ENCODE measurements around the gene GNLY. TPM values are rescaled to one million over a fixed set of nuclear protein-coding genes. Genes with fewer than 3 reads are reported as not detected.

The GNLY gene
- total and polyA plus RNA-seq, 9 of the 15 experiments (the other 6 are each of a cell fraction or from before 2014, with no cell fraction given) = not detected

GRCh38 chr2:85699325-85699724 lies 5.2 kb downstream of the GNLY start:
- WGBS (ENCODE audit: insufficient coverage, low coverage, missing lambda C conversion rate) = 0% methylated on average over 1 of the region's 1 CpG
- BruUV-seq (replicated peaks) = no TSS peak
- TF ChIP-seq HDAC2 (IDR thresholded peaks at IDR 0.05) = no peak
- TF ChIP-seq POLR2G (IDR thresholded peaks at IDR 0.05; ENCODE audit: low read depth, low read length) = no peak
- no peak for TF ChIP-seq RBFOX2 (IDR thresholded peaks at IDR 0.05; ENCODE audit: low read depth, low read length)
- TF ChIP-seq, protein P1, sequence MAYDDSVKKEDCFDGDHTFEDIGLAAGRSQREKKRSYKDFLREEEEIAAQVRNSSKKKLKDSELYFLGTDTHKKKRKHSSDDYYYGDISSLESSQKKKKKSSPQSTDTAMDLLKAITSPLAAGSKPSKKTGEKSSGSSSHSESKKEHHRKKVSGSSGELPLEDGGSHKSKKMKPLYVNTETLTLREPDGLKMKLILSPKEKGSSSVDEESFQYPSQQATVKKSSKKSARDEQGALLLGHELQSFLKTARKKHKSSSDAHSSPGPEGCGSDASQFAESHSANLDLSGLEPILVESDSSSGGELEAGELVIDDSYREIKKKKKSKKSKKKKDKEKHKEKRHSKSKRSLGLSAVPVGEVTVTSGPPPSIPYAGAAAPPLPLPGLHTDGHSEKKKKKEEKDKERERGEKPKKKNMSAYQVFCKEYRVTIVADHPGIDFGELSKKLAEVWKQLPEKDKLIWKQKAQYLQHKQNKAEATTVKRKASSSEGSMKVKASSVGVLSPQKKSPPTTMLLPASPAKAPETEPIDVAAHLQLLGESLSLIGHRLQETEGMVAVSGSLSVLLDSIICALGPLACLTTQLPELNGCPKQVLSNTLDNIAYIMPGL (CRISPR knock-in tag; IDR thresholded peaks at IDR 0.05) = no peak
- TF ChIP-seq, protein P2, sequence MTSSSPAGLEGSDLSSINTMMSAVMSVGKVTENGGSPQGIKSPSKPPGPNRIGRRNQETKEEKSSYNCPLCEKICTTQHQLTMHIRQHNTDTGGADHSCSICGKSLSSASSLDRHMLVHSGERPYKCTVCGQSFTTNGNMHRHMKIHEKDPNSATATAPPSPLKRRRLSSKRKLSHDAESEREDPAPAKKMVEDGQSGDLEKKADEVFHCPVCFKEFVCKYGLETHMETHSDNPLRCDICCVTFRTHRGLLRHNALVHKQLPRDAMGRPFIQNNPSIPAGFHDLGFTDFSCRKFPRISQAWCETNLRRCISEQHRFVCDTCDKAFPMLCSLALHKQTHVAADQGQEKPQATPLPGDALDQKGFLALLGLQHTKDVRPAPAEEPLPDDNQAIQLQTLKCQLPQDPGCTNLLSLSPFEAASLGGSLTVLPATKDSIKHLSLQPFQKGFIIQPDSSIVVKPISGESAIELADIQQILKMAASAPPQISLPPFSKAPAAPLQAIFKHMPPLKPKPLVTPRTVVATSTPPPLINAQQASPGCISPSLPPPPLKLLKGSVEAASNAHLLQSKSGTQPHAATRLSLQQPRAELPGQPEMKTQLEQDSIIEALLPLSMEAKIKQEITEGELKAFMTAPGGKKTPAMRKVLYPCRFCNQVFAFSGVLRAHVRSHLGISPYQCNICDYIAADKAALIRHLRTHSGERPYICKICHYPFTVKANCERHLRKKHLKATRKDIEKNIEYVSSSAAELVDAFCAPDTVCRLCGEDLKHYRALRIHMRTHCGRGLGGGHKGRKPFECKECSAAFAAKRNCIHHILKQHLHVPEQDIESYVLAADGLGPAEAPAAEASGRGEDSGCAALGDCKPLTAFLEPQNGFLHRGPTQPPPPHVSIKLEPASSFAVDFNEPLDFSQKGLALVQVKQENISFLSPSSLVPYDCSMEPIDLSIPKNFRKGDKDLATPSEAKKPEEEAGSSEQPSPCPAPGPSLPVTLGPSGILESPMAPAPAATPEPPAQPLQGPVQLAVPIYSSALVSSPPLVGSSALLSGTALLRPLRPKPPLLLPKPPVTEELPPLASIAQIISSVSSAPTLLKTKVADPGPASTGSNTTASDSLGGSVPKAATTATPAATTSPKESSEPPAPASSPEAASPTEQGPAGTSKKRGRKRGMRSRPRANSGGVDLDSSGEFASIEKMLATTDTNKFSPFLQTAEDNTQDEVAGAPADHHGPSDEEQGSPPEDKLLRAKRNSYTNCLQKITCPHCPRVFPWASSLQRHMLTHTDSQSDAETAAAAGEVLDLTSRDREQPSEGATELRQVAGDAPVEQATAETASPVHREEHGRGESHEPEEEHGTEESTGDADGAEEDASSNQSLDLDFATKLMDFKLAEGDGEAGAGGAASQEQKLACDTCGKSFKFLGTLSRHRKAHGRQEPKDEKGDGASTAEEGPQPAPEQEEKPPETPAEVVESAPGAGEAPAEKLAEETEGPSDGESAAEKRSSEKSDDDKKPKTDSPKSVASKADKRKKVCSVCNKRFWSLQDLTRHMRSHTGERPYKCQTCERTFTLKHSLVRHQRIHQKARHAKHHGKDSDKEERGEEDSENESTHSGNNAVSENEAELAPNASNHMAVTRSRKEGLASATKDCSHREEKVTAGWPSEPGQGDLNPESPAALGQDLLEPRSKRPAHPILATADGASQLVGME (CRISPR knock-in tag; IDR thresholded peaks at IDR 0.05) = no peak
- TF ChIP-seq FOS (IDR thresholded peaks at IDR 0.05; ENCODE audit: extremely low read depth, insufficient read length) = peak; percentile 79
- TF ChIP-seq PKNOX1 (IDR thresholded peaks at IDR 0.05) = peak; percentile 73
- TF ChIP-seq, protein P3, sequence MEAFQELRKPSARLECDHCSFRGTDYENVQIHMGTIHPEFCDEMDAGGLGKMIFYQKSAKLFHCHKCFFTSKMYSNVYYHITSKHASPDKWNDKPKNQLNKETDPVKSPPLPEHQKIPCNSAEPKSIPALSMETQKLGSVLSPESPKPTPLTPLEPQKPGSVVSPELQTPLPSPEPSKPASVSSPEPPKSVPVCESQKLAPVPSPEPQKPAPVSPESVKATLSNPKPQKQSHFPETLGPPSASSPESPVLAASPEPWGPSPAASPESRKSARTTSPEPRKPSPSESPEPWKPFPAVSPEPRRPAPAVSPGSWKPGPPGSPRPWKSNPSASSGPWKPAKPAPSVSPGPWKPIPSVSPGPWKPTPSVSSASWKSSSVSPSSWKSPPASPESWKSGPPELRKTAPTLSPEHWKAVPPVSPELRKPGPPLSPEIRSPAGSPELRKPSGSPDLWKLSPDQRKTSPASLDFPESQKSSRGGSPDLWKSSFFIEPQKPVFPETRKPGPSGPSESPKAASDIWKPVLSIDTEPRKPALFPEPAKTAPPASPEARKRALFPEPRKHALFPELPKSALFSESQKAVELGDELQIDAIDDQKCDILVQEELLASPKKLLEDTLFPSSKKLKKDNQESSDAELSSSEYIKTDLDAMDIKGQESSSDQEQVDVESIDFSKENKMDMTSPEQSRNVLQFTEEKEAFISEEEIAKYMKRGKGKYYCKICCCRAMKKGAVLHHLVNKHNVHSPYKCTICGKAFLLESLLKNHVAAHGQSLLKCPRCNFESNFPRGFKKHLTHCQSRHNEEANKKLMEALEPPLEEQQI (IDR thresholded peaks at IDR 0.05) = no peak
- TF ChIP-seq NFYB (IDR thresholded peaks at IDR 0.05; ENCODE audit: extremely low read depth, insufficient read length) = peak; percentile 76

More at GRCh38 chr2:85699325-85699724, 5.2 kb downstream of the GNLY start:
- Histone ChIP-seq H3K9me1 (ENCODE audit: control insufficient read depth, insufficient read depth, low read length) (no peaks in the 10 kb centered on the region), H3K4me2 (ENCODE audit: insufficient read depth, low read length) (peak overlapping the region; percentile 42), H3K27ac (ENCODE audit: extremely low read depth, low read depth, low read length) (no peak overlapping the region), H3K4me1 (replicated peaks in 1 of 2; ENCODE audit: control insufficient read depth in 2 of 2, insufficient read depth in 2 of 2, low read length in 2 of 2) (peaks cover 0 to 7% of the 10 kb centered on the region in 2 experiments; a peak in 2 of 5 replicates), H4K20me1 (replicated peaks; ENCODE audit: control insufficient read depth, insufficient read depth, low read length) (no peaks in the 10 kb centered on the region), H2AFZ (ENCODE audit: low read depth, low read length) (peak overlapping the region; percentile 76), H3K9ac (ENCODE audit: insufficient read depth in 1 of 2, low read depth in 2 of 2, low read length in 2 of 2) (no peak overlapping the region), H3K79me2 (ENCODE audit: control insufficient read depth, insufficient read depth, low read length) (no peaks in the 10 kb centered on the region), H3K9me3 (replicated peaks; ENCODE audit: control insufficient read depth, insufficient read depth, low read depth, low read length) (no peaks in the 10 kb centered on the region), H3K36me3 (ENCODE audit: control insufficient read depth, insufficient read depth, low read length) (no peaks in the 10 kb centered on the region), H3K27me3 (ENCODE audit: control insufficient read depth in 2 of 2, insufficient read depth in 2 of 2, low read length in 2 of 2) (peaks cover 0 to 9% of the 10 kb centered on the region in 2 experiments; a peak in 1 of 5 replicates), H3K4me3 (no peak overlapping the region)
- ChIA-PET POLR2A (interaction anchor here (0.9 kb wide), 1 partner anchor 50 kb away, joined by 3 read pairs; no protein-coding TSS in a partner anchor), CTCF (ENCODE audit: low intra/inter-chr PET ratio) (no interaction called here)
- DNase-seq (ENCODE audit: extremely low read depth in 1 of 4, low spot score in 3 of 4) (peak; percentile 30 to 69 (median 34)), ATAC-seq (peak; percentile 87), FAIRE-seq (peak; percentile 56)
- in situ Hi-C loops (cut with MboI) = no loop called here
- intact Hi-C loops (cut with micrococcal nuclease) = no loop called here
